Stimulated activated memory B cell treated with anti-CD40 and anti-IgM and Interleukin-4, amounts not matched to agents 10 μg/mL and 1 μg/mL and 100 μg/mL, for 72 hours (primary cell): Measurements from ENCODE around the gene ZNF350.
"Not testable (repeated sequence)": the region's sequence is repeated elsewhere in the genome, so short reads cannot be mapped to it uniquely, and the experiment has no call there.

Source experiments
- ATAC-seq: fragments of 150-1000 bp; cut with Tn5 transposase; 2 replicates; pipeline ENCODE4 v1.10.0; 2021
- H3K27ac Mint-ChIP-seq: one replicate; pipeline ENCODE4 v1.8.0; 2022; ENCODE audit warnings: mild to moderate bottlenecking, mixed read lengths
- H3K27me3 Mint-ChIP-seq: one replicate; pipeline ENCODE4 v1.8.0; 2022; ENCODE audit warnings: mixed read lengths
- H3K36me3 Mint-ChIP-seq: one replicate; pipeline ENCODE4 v1.8.0; 2022; ENCODE audit warnings: mixed read lengths
- H3K4me1 Mint-ChIP-seq: one replicate; pipeline ENCODE4 v1.8.0; 2022; ENCODE audit warnings: mixed read lengths
- H3K4me3 Mint-ChIP-seq: one replicate; pipeline ENCODE4 v1.8.0; 2022; ENCODE audit warnings: mild to moderate bottlenecking, moderate library complexity, mixed read lengths
- H3K9me3 Mint-ChIP-seq: one replicate; pipeline ENCODE4 v1.8.0; 2022; ENCODE audit warnings: mixed read lengths

Gene ZNF350

GRCh38 chr19:51986309-51987291 is at the start of gene ZNF350:
ZNF350 (minus strand) TSS chr19:51986840; CDS start chr19:51974360, 12,480 bp downstream.
- H3K36me3 Mint-ChIP-seq, result peaks cover 68% of the 10 kb centered on the region
- no peaks in the 10 kb centered on the region for H3K27me3 Mint-ChIP-seq
- peak within 1 kb of the TSS; percentile 94 for H3K4me3 Mint-ChIP-seq
- ATAC-seq, result peak; percentile 99
- H3K27ac Mint-ChIP-seq, result peak within 1 kb of the TSS; percentile 95
- H3K4me1 Mint-ChIP-seq, result peaks cover 9% of the 10 kb centered on the region
- peaks cover 24% of the 10 kb centered on the region for H3K9me3 Mint-ChIP-seq

- Mint-ChIP-seq H3K4me3 (no peak overlapping the region), H3K27ac (no peak overlapping the region), H3K9me3 (peaks cover 30% of the 10 kb centered on the region), H3K4me1 (no peaks in the 10 kb centered on the region), H3K36me3 (peaks cover 74% of the 10 kb centered on the region), H3K27me3 (no peaks in the 10 kb centered on the region)
- no peak for ATAC-seq
Measured at GRCh38 chr19:52034051-52034728, 47.5 kb upstream of the ZNF350 start.

- Mint-ChIP-seq H3K9me3 (peaks cover 15% of the 10 kb centered on the region), H3K27me3 (no peaks in the 10 kb centered on the region), H3K36me3 (peaks cover 60% of the 10 kb centered on the region), H3K27ac (peak overlapping the region; percentile 98), H3K4me1 (peaks cover 25% of the 10 kb centered on the region), H3K4me3 (peak overlapping the region; percentile 94)
- peak; percentile 51 for ATAC-seq
Measured at GRCh38 chr19:52028780-52029123, 42.1 kb upstream of the ZNF350 start.

- H3K9me3 Mint-ChIP-seq, result peaks cover 18% of the 10 kb centered on the region
- H3K4me3 Mint-ChIP-seq, result peak within 1 kb of the TSS; percentile 94
Measured at GRCh38 chr19:52028027-52028779, 41.6 kb upstream of the ZNF350 start, which contains the start of gene ZNF614. ZNF614 (minus strand) TSS chr19:52028379; CDS start chr19:52025745, 2,634 bp downstream.

GRCh38 chr19:52026255-52026990 is 39.8 kb upstream of the ZNF350 start:
- H3K9me3 Mint-ChIP-seq, result peaks cover 23% of the 10 kb centered on the region
- H3K36me3 Mint-ChIP-seq, result peaks cover 70% of the 10 kb centered on the region
- H3K27me3 Mint-ChIP-seq, ATAC-seq, H3K27ac Mint-ChIP-seq, H3K4me3 Mint-ChIP-seq: not testable (repeated sequence)
- peaks cover 25% of the 10 kb centered on the region for H3K4me1 Mint-ChIP-seq

More at GRCh38 chr19:52028027-52028779, 41.6 kb upstream of the ZNF350 start, which contains the start of gene ZNF614:
- Mint-ChIP-seq H3K27me3 (no peaks in the 10 kb centered on the region), H3K36me3 (peaks cover 60% of the 10 kb centered on the region), H3K4me1 (peaks cover 25% of the 10 kb centered on the region), H3K27ac (peak within 1 kb of the TSS; percentile 98)
- ATAC-seq, result peak; percentile 98

GRCh38 chr19:52024478-52024877 is 37.8 kb upstream of the ZNF350 start:
- ATAC-seq, H3K4me3 Mint-ChIP-seq, H3K27me3 Mint-ChIP-seq, H3K27ac Mint-ChIP-seq: not testable (repeated sequence)
- Mint-ChIP-seq H3K36me3 (peaks cover 78% of the 10 kb centered on the region), H3K4me1 (peaks cover 25% of the 10 kb centered on the region), H3K9me3 (peaks cover 27% of the 10 kb centered on the region)

GRCh38 chr19:52022193-52022592 is 35.6 kb upstream of the ZNF350 start:
- Mint-ChIP-seq H3K9me3 (peaks cover 27% of the 10 kb centered on the region), H3K4me3 (no peak overlapping the region), H3K4me1 (peaks cover 17% of the 10 kb centered on the region), H3K27ac (no peak overlapping the region), H3K27me3 (no peaks in the 10 kb centered on the region), H3K36me3 (peaks cover 99% of the 10 kb centered on the region)
- no peak for ATAC-seq

GRCh38 chr19:52020506-52020905 is 33.9 kb upstream of the ZNF350 start:
- Mint-ChIP-seq H3K27me3 (no peaks in the 10 kb centered on the region), H3K9me3 (peaks cover 33% of the 10 kb centered on the region), H3K4me3 (no peak overlapping the region), H3K4me1 (peaks cover under 1% of the 10 kb centered on the region), H3K36me3 (peaks cover 99% of the 10 kb centered on the region), H3K27ac (no peak overlapping the region)
- no peak for ATAC-seq

GRCh38 chr19:52010674-52011073 is 24.0 kb upstream of the ZNF350 start:
- Mint-ChIP-seq H3K9me3 (peaks cover 14% of the 10 kb centered on the region), H3K4me1 (peaks cover 18% of the 10 kb centered on the region), H3K4me3 (no peak overlapping the region), H3K36me3 (peaks cover 48% of the 10 kb centered on the region), H3K27me3 (no peaks in the 10 kb centered on the region), H3K27ac (no peak overlapping the region)
- no peak for ATAC-seq

- Mint-ChIP-seq H3K27me3 (no peaks in the 10 kb centered on the region), H3K9me3 (peaks cover 14% of the 10 kb centered on the region), H3K4me3 (peak within 1 kb of the TSS; percentile 93), H3K27ac (peak within 1 kb of the TSS; percentile 95), H3K4me1 (peaks cover 18% of the 10 kb centered on the region), H3K36me3 (peaks cover 47% of the 10 kb centered on the region)
- peak; percentile 98 for ATAC-seq
Measured at GRCh38 chr19:52007806-52008557, 21.3 kb upstream of the ZNF350 start, which contains the start of gene ZNF615. ZNF615 (minus strand) TSS chr19:52008211; CDS start chr19:52003711, 4,500 bp downstream.

- H3K9me3 Mint-ChIP-seq, result peaks cover 11% of the 10 kb centered on the region
- no peak for ATAC-seq
Measured at GRCh38 chr19:52007451-52007805, 20.8 kb upstream of the ZNF350 start.

GRCh38 chr19:51994048-51994644 is 7.5 kb upstream of the ZNF350 start:
- no peak for ATAC-seq
- no peak overlapping the region for H3K4me3 Mint-ChIP-seq

More at GRCh38 chr19:52007451-52007805, 20.8 kb upstream of the ZNF350 start:
- Mint-ChIP-seq H3K27ac (peak overlapping the region; percentile 95), H3K36me3 (peaks cover 46% of the 10 kb centered on the region), H3K4me3 (peak overlapping the region; percentile 93), H3K27me3 (no peaks in the 10 kb centered on the region), H3K4me1 (peaks cover 18% of the 10 kb centered on the region)

GRCh38 chr19:51993422-51993821 is 6.8 kb upstream of the ZNF350 start:
- Mint-ChIP-seq H3K27ac (no peak overlapping the region), H3K4me3 (no peak overlapping the region), H3K36me3 (peaks cover 83% of the 10 kb centered on the region), H3K27me3 (no peaks in the 10 kb centered on the region), H3K4me1 (no peaks in the 10 kb centered on the region), H3K9me3 (peaks cover 42% of the 10 kb centered on the region)
- ATAC-seq, result no peak

More at GRCh38 chr19:51994048-51994644, 7.5 kb upstream of the ZNF350 start:
- peaks cover 37% of the 10 kb centered on the region for H3K9me3 Mint-ChIP-seq
- no peak overlapping the region for H3K27ac Mint-ChIP-seq
- no peaks in the 10 kb centered on the region for H3K4me1 Mint-ChIP-seq
- H3K27me3 Mint-ChIP-seq, result no peaks in the 10 kb centered on the region
- H3K36me3 Mint-ChIP-seq, result peaks cover 83% of the 10 kb centered on the region
